NCI-H1930 (cell line): ENCODE results near the gene RASSF3.

Experiments used
- DNase-seq, 2 experiments: peaks; one replicate each; lab custom pipeline; 2025; lab: John Stamatoyannopoulos, UW

RASSF3 gene

GRCh38 chr12:64691227-64691794, 81.0 kb downstream of the RASSF3 start:
- no peak for DNase-seq

GRCh38 chr12:64691795-64692583, 81.7 kb downstream of the RASSF3 start:
- DNase-seq, result no peak

- no peak for DNase-seq
Measured at GRCh38 chr12:64694130-64695040, 84.1 kb downstream of the RASSF3 start.

GRCh38 chr12:64695550-64695949, 85.3 kb downstream of the RASSF3 start:
- no peak for DNase-seq

GRCh38 chr12:64696080-64696741, 85.9 kb downstream of the RASSF3 start:
- DNase-seq, result no peak

- no peak for DNase-seq
Measured at GRCh38 chr12:64699504-64700115, 89.3 kb downstream of the RASSF3 start.

GRCh38 chr12:64700532-64700931, 90.2 kb downstream of the RASSF3 start:
- DNase-seq, result no peak

- DNase-seq, result no peak
Measured at GRCh38 chr12:64701283-64701682, 91.0 kb downstream of the RASSF3 start.

- DNase-seq, result no peak
Measured at GRCh38 chr12:64706306-64706705, 96.0 kb downstream of the RASSF3 start.

- no peak for DNase-seq
Measured at GRCh38 chr12:64706857-64707256, 96.6 kb downstream of the RASSF3 start.

GRCh38 chr12:64707362-64707761, 97.1 kb downstream of the RASSF3 start:
- no peak for DNase-seq

GRCh38 chr12:64707926-64708325, 97.6 kb downstream of the RASSF3 start:
- DNase-seq, result no peak

- DNase-seq, result no peak
Measured at GRCh38 chr12:64709429-64709828, 99.1 kb downstream of the RASSF3 start.

GRCh38 chr12:64713376-64713775, 103.1 kb downstream of the RASSF3 start:
- DNase-seq, result no peak

GRCh38 chr12:64714551-64714968, 104.3 kb downstream of the RASSF3 start:
- no peak for DNase-seq

GRCh38 chr12:64716371-64716770, 106.1 kb downstream of the RASSF3 start:
- no peak for DNase-seq

- no peak for DNase-seq
Measured at GRCh38 chr12:64716839-64717455, 106.7 kb downstream of the RASSF3 start.

GRCh38 chr12:64718649-64719048, 108.4 kb downstream of the RASSF3 start:
- DNase-seq, result no peak

GRCh38 chr12:64720884-64721283, 110.6 kb downstream of the RASSF3 start:
- DNase-seq, result no peak

- no peak for DNase-seq
Measured at GRCh38 chr12:64722835-64723234, 112.5 kb downstream of the RASSF3 start.

- no peak for DNase-seq
Measured at GRCh38 chr12:64723630-64724029, 113.3 kb downstream of the RASSF3 start.
